Mesendoderm (in vitro differentiated cells): ENCODE measurements around the gene CHST12.

Experiments
- DNase-seq: peaks from one replicate; pipeline ENCODE4 v3.0.0; 2013
- H2AK5ac ChIP-seq: 2 replicates; pipeline ENCODE4 v1.6.1; 2013; ENCODE audit warnings: low read length, inconsistent platforms
- H2BK120ac ChIP-seq: 2 replicates; pipeline ENCODE4 v1.6.1; 2013; ENCODE audit warnings: low read depth, mild to moderate bottlenecking, low read length, moderate library complexity, mixed read lengths
- H2BK15ac ChIP-seq: replicated peaks from 2 replicates; pipeline ENCODE4 v1.6.1; 2013; ENCODE audit warnings: low read depth, mild to moderate bottlenecking, moderate library complexity
- H2BK5ac ChIP-seq: 2 replicates; pipeline ENCODE4 v1.6.1; 2013; ENCODE audit warnings: low read length, inconsistent platforms
- H3K18ac ChIP-seq: 2 replicates; pipeline ENCODE4 v1.6.1; 2013; ENCODE audit warnings: mild to moderate bottlenecking, low read length, mixed read lengths
- H3K23ac ChIP-seq: one replicate; pipeline ENCODE4 v1.6.1; 2013; ENCODE audit warnings: low read length
- H3K27ac ChIP-seq: 2 replicates; pipeline ENCODE4 v1.5.1; 2013; ENCODE audit warnings: low read depth, mild to moderate bottlenecking, inconsistent platforms, low read length, moderate library complexity
- H3K27me3 ChIP-seq: 2 replicates; pipeline ENCODE4 v1.6.1; 2013; ENCODE audit warnings: low read length, control low read depth, mild to moderate bottlenecking, inconsistent platforms; ENCODE audit not compliant: insufficient read depth, poor library complexity
- H3K36me3 ChIP-seq: 2 replicates; pipeline ENCODE4 v1.6.1; 2013; ENCODE audit warnings: low read length, inconsistent platforms; ENCODE audit not compliant: control insufficient read depth, insufficient read depth
- H3K4ac ChIP-seq: one replicate; pipeline ENCODE4 v1.6.1; 2013; ENCODE audit warnings: low read depth, mild to moderate bottlenecking, low read length, moderate library complexity
- H3K4me1 ChIP-seq: 2 replicates; pipeline ENCODE4 v1.6.1; 2013; ENCODE audit warnings: low read depth, low read length, inconsistent platforms; ENCODE audit not compliant: control insufficient read depth
- H3K4me2 ChIP-seq: 2 replicates; pipeline ENCODE4 v1.6.1; 2013; ENCODE audit warnings: low read length
- H3K4me3 ChIP-seq: 2 replicates; pipeline ENCODE4 v1.5.1; 2013; ENCODE audit warnings: mild to moderate bottlenecking, low read length
- H3K56ac ChIP-seq: one replicate; pipeline ENCODE4 v1.6.1; 2013; ENCODE audit warnings: low read length
- H3K79me1 ChIP-seq: 2 replicates; pipeline ENCODE4 v1.6.1; 2013; ENCODE audit warnings: low read length, inconsistent platforms
- H3K79me2 ChIP-seq: 2 replicates; pipeline ENCODE4 v1.6.1; 2013; ENCODE audit warnings: mild to moderate bottlenecking, low read length; ENCODE audit not compliant: control insufficient read depth, insufficient read depth
- H3K9ac ChIP-seq: 2 replicates; pipeline ENCODE4 v1.6.1; 2013; ENCODE audit warnings: low read length, inconsistent platforms
- H4K5ac ChIP-seq: one replicate; pipeline ENCODE4 v1.6.1; 2013; ENCODE audit warnings: low read length
- H4K8ac ChIP-seq: one replicate; pipeline ENCODE4 v1.6.1; 2013; ENCODE audit warnings: low read depth, mild to moderate bottlenecking, control low read depth, low read length, moderate library complexity
- WGBS: extraction: QIAGEN DNeasy Blood & Tissue Kit; methylation state at CpG from one replicate; pipeline ENCODE4 v1.1.7; 2013; ENCODE audit warnings: low lambda C conversion rate, missing lambda C conversion rate; ENCODE audit not compliant: insufficient coverage; ENCODE audit errors: extremely low coverage; 5-methylcytosine and 5-hydroxymethylcytosine counted together

The CHST12 gene

DNA sequence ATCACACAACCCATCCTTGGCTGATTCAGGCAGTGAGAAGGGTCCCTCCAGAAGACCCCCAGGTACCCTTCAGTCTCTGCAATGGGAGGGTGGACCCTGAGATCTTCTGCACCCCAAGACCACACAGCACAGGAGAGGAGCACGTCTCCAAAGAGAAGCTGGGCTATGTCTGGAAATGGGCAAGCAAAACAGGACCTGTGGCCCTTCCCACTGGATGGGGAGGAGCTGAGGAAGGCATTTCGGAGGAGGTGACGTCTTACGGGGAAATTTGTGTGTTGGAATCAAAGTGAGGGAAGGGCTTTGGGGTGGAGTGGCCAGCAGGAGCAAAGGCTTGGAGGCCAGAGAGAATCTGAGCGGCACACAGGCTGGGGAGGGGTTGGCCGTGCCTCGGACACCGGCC lies 56.3 kb downstream of the CHST12 start:
- Histone ChIP-seq H3K4me2 (no peak overlapping the region), H3K79me1 (no peaks in the 10 kb centered on the region), H4K8ac (no peak overlapping the region), H3K4me3 (no peak overlapping the region), H3K18ac (no peak overlapping the region), H3K36me3 (no peaks in the 10 kb centered on the region), H4K5ac (no peak overlapping the region), H2BK15ac (no peak overlapping the region), H3K23ac (no peak overlapping the region), H2AK5ac (no peak overlapping the region), H3K56ac (no peak overlapping the region), H3K27ac (no peak overlapping the region), H2BK5ac (no peak overlapping the region), H3K79me2 (no peaks in the 10 kb centered on the region), H3K9ac (no peak overlapping the region), H3K4me1 (no peaks in the 10 kb centered on the region), H3K4ac (no peak overlapping the region), H2BK120ac (no peak overlapping the region), H3K27me3 (no peaks in the 10 kb centered on the region)
- DNase-seq: peak; percentile 36
- no CpG with 5 or more reads among the region's 8 CpGs for WGBS

GRCh38 chr7:2460188-2460587 lies 56.8 kb downstream of the CHST12 start:
- Histone ChIP-seq H3K4me1 (no peaks in the 10 kb centered on the region), H2BK15ac (no peak overlapping the region), H3K79me1 (no peaks in the 10 kb centered on the region), H2BK5ac (no peak overlapping the region), H3K4me3 (no peak overlapping the region), H2AK5ac (no peak overlapping the region), H3K56ac (no peak overlapping the region), H3K27ac (no peak overlapping the region), H3K79me2 (no peaks in the 10 kb centered on the region), H3K4me2 (no peak overlapping the region), H3K36me3 (no peaks in the 10 kb centered on the region), H4K8ac (no peak overlapping the region), H3K4ac (no peak overlapping the region), H3K27me3 (no peaks in the 10 kb centered on the region), H3K9ac (no peak overlapping the region), H3K18ac (no peak overlapping the region), H3K23ac (no peak overlapping the region), H2BK120ac (no peak overlapping the region), H4K5ac (no peak overlapping the region)
- no peak for DNase-seq
- no CpG with 5 or more reads among the region's 23 CpGs for WGBS

- H2BK15ac ChIP-seq: no peak overlapping the region
- H3K9ac ChIP-seq: no peak overlapping the region
- no peaks in the 10 kb centered on the region for H3K4me1 ChIP-seq
- no peaks in the 10 kb centered on the region for H3K79me2 ChIP-seq
- H3K23ac ChIP-seq: no peak overlapping the region
- WGBS: no CpG with 5 or more reads among the region's 6 CpGs
- H2BK5ac ChIP-seq: no peak overlapping the region
- no peaks in the 10 kb centered on the region for H3K79me1 ChIP-seq
- no peak overlapping the region for H2AK5ac ChIP-seq
- H3K4ac ChIP-seq: no peak overlapping the region
- no peak overlapping the region for H3K27ac ChIP-seq
- no peak for DNase-seq
- no peak overlapping the region for H4K8ac ChIP-seq
- H4K5ac ChIP-seq: no peak overlapping the region
- no peak overlapping the region for H3K56ac ChIP-seq
- H3K27me3 ChIP-seq: no peaks in the 10 kb centered on the region
- H2BK120ac ChIP-seq: no peak overlapping the region
- no peak overlapping the region for H3K18ac ChIP-seq
- H3K36me3 ChIP-seq: no peaks in the 10 kb centered on the region
- H3K4me3 ChIP-seq: no peak overlapping the region
- no peak overlapping the region for H3K4me2 ChIP-seq
Measured at GRCh38 chr7:2460641-2461040, 57.2 kb downstream of the CHST12 start.

GRCh38 chr7:2461268-2462026 lies 58.0 kb downstream of the CHST12 start:
- H3K56ac ChIP-seq: no peak overlapping the region
- no peak overlapping the region for H2BK15ac ChIP-seq
- no peak for DNase-seq
- no peaks in the 10 kb centered on the region for H3K4me1 ChIP-seq
- H3K4me3 ChIP-seq: no peak overlapping the region
- no peak overlapping the region for H3K18ac ChIP-seq
- no peak overlapping the region for H3K4ac ChIP-seq
- no peaks in the 10 kb centered on the region for H3K27me3 ChIP-seq
- no peak overlapping the region for H3K4me2 ChIP-seq
- no peaks in the 10 kb centered on the region for H3K36me3 ChIP-seq
- no peak overlapping the region for H3K27ac ChIP-seq
- no peak overlapping the region for H4K5ac ChIP-seq
- no peak overlapping the region for H2BK120ac ChIP-seq
- no peak overlapping the region for H3K23ac ChIP-seq
- H3K9ac ChIP-seq: no peak overlapping the region
- H4K8ac ChIP-seq: no peak overlapping the region
- no peak overlapping the region for H2AK5ac ChIP-seq
- no peaks in the 10 kb centered on the region for H3K79me1 ChIP-seq
- no peak overlapping the region for H2BK5ac ChIP-seq
- no peaks in the 10 kb centered on the region for H3K79me2 ChIP-seq
- no CpG with 5 or more reads among the region's 15 CpGs for WGBS

- H3K4me2 ChIP-seq: no peak overlapping the region
- no peak overlapping the region for H3K23ac ChIP-seq
- no peaks in the 10 kb centered on the region for H3K4me1 ChIP-seq
- no peak for DNase-seq
- H3K4me3 ChIP-seq: no peak overlapping the region
- H3K27ac ChIP-seq: no peak overlapping the region
- H2BK5ac ChIP-seq: no peak overlapping the region
- H4K5ac ChIP-seq: no peak overlapping the region
- H2AK5ac ChIP-seq: no peak overlapping the region
- no peaks in the 10 kb centered on the region for H3K36me3 ChIP-seq
- no peak overlapping the region for H3K4ac ChIP-seq
- no peak overlapping the region for H4K8ac ChIP-seq
- no peak overlapping the region for H3K18ac ChIP-seq
- no peaks in the 10 kb centered on the region for H3K79me2 ChIP-seq
- H2BK15ac ChIP-seq: no peak overlapping the region
- no peak overlapping the region for H3K9ac ChIP-seq
- H3K79me1 ChIP-seq: no peaks in the 10 kb centered on the region
- no CpG with 5 or more reads among the region's 3 CpGs for WGBS
- H3K27me3 ChIP-seq: no peaks in the 10 kb centered on the region
- H2BK120ac ChIP-seq: no peak overlapping the region
- H3K56ac ChIP-seq: no peak overlapping the region
Measured at GRCh38 chr7:2462731-2463130, 59.3 kb downstream of the CHST12 start.

DNA sequence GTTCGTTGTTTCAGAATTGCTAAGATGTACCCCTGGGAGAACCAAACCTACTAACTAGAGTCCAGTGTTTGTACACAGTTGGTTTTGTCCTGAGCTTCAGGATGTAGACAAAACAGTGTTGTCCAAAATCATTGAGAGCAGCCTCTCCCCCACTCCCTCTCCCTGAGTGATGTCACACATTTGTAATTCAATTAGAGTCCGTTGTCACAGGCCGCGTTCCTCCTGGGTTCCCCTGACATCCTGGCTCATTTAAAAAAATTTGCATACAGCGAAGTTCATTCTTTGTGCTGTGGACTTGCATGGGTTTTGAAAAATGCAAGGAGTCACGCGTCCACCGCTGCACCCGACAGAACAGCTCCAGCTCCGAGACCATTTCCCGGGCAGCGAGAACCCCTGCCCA lies 62.5 kb downstream of the CHST12 start:
- Histone ChIP-seq H3K27ac (no peak overlapping the region), H3K27me3 (no peaks in the 10 kb centered on the region), H3K23ac (no peak overlapping the region), H3K4ac (no peak overlapping the region), H3K36me3 (no peaks in the 10 kb centered on the region), H2AK5ac (no peak overlapping the region), H3K4me3 (no peak overlapping the region), H4K8ac (no peak overlapping the region), H3K4me1 (no peaks in the 10 kb centered on the region), H3K79me1 (no peaks in the 10 kb centered on the region), H3K9ac (no peak overlapping the region), H3K18ac (no peak overlapping the region), H2BK5ac (no peak overlapping the region), H3K56ac (peak overlapping the region; percentile 7), H3K4me2 (no peak overlapping the region), H2BK120ac (no peak overlapping the region), H2BK15ac (no peak overlapping the region), H3K79me2 (no peaks in the 10 kb centered on the region), H4K5ac (no peak overlapping the region)
- no CpG with 5 or more reads among the region's 12 CpGs for WGBS
- no peak for DNase-seq
